ENCODE results near the gene SBF1. TPM values are rescaled to one million over a fixed set of nuclear protein-coding genes. Genes with fewer than 3 reads are reported as not detected.

Gene SBF1
- total RNA-seq: 74.1 and 83.3 TPM in 2 replicates

GRCh38 chr22:50474710-50475651, at the start of gene SBF1:
Gene SBF1, minus strand, starts transcription at chr22:50475035. Its CDS starts 195 bp downstream, at chr22:50474840.

GRCh38 chr22:50507991-50508884, 33.4 kb upstream of the SBF1 start, which contains the start of gene NCAPH2:
Gene NCAPH2, plus strand, starts transcription at chr22:50508224. Its CDS starts 114 bp downstream, at chr22:50508338.

GRCh38 chr22:50507421-50507990, 32.7 kb upstream of the SBF1 start, which contains the start of gene LMF2:
Gene LMF2, minus strand, starts transcription at chr22:50507702. Its CDS starts 27 bp downstream, at chr22:50507675.

GRCh38 chr22:50486561-50487289, 11.9 kb upstream of the SBF1 start, which contains the start of gene MIOX:
Gene MIOX, plus strand, starts transcription at chr22:50486859. Its CDS starts 39 bp downstream, at chr22:50486898.

GRCh38 chr22:50481440-50482106, 6.7 kb upstream of the SBF1 start, which contains the start of gene ADM2:
Gene ADM2, plus strand, starts transcription at chr22:50481543. Its CDS starts 305 bp downstream, at chr22:50481848.

Other genes with a start within 250 kb of the SBF1 start
- gene TUBGCP6, start 230.0 kb downstream of the SBF1 start, total RNA-seq: 24.9 and 31.4 TPM in 2 replicates
- 18.4 and 40.1 TPM in 2 replicates for gene HDAC10, start 223.8 kb downstream of the SBF1 start, total RNA-seq
- 40.6 and 41.6 TPM in 2 replicates for gene MAPK12, start 213.4 kb downstream of the SBF1 start, total RNA-seq
- gene MAPK11, start 204.7 kb downstream of the SBF1 start, total RNA-seq: 14.3 and 19.8 TPM in 2 replicates
- 241 and 564 TPM in 2 replicates for gene PLXNB2, start 167.4 kb downstream of the SBF1 start, total RNA-seq
- gene DENND6B, start 148.0 kb downstream of the SBF1 start, total RNA-seq: 1.5 and 9.8 TPM in 2 replicates
- 37.6 and 52.5 TPM in 2 replicates for gene PPP6R2, start 131.7 kb downstream of the SBF1 start, total RNA-seq
- gene ADM2, start 6.5 kb upstream of the SBF1 start, total RNA-seq: 5.9 and 14.1 TPM in 2 replicates
- 0.33 and 1.5 TPM in 2 replicates for gene MIOX, start 11.8 kb upstream of the SBF1 start, total RNA-seq
- 102 and 128 TPM in 2 replicates for gene LMF2, start 32.7 kb upstream of the SBF1 start, total RNA-seq
- 27.3 and 81.8 TPM in 2 replicates for gene NCAPH2, start 33.2 kb upstream of the SBF1 start, total RNA-seq
- gene SCO2, start 50.6 kb upstream of the SBF1 start, total RNA-seq: 0.33 and 2.7 TPM in 2 replicates
- gene TYMP, start 55.0 kb upstream of the SBF1 start, total RNA-seq: 11.9 and 37.3 TPM in 2 replicates
- 0.16 and 1.3 TPM in 2 replicates for gene KLHDC7B, start 70.9 kb upstream of the SBF1 start, total RNA-seq
- not detected in 2 replicates for gene SYCE3, start 87.9 kb upstream of the SBF1 start, total RNA-seq
- 1.9 TPM in 1 of 2 replicates, not detected in the other for gene CPT1B, start 103.4 kb upstream of the SBF1 start, total RNA-seq
- gene CHKB, start 107.8 kb upstream of the SBF1 start, total RNA-seq: 36.7 and 69.5 TPM in 2 replicates
- 0.33 and 1.0 TPM in 2 replicates for gene MAPK8IP2, start 125.8 kb upstream of the SBF1 start, total RNA-seq
- gene ARSA, start 153.1 kb upstream of the SBF1 start, total RNA-seq: 20.9 and 59.3 TPM in 2 replicates
- 2.3 and 4.9 TPM in 2 replicates for gene SHANK3, start 197.8 kb upstream of the SBF1 start, total RNA-seq

All from mesangial cell (primary cell).